Spleen (tissue), 13 donors: ENCODE measurements around the gene ATG14. TPM values are rescaled to one million over a fixed set of nuclear protein-coding genes. Genes with fewer than 3 reads are reported as not detected.
A peak's percentile ranks its signal among the peaks of the same experiment; 100 is the strongest.
"Not testable (repeated sequence)": the region's sequence is repeated elsewhere in the genome, so short reads cannot be mapped to it uniquely, and the experiment has no call there.

ENCODE experiments used
- DNase-seq: peaks from one replicate; pipeline ENCODE4 v3.0.0-alpha.2; 2020
- H3K27ac ChIP-seq, 8 donors: fragments of 200-600 bp; sonication (generic) in 7 of 8; 1 replicate in 4 of 8; 2 replicates in 4 of 8; pipeline versions ENCODE4 v1.5.0 to v1.8.0; 2016 to 2021; ENCODE audit warnings: inconsistent platforms in 4 of 8, mild to moderate bottlenecking in 4 of 8, moderate library complexity in 1 of 8
- H3K27me3 ChIP-seq, 7 donors: fragments of 200-600 bp; sonication (generic) in 6 of 7; replicated peaks in 1 of 7; 1 replicate in 4 of 7; 2 replicates in 3 of 7; pipeline versions ENCODE4 v1.5.0 to v1.8.0; 2016 to 2021; ENCODE audit warnings: inconsistent platforms in 3 of 7, mild to moderate bottlenecking in 1 of 7
- H3K36me3 ChIP-seq, 6 donors: fragments of 200-600 bp; sonication (generic) in 5 of 6; 1 replicate in 4 of 6; 2 replicates in 2 of 6; pipeline versions ENCODE4 v1.5.0 to v1.8.0; 2016 to 2021; ENCODE audit warnings: inconsistent platforms in 2 of 6
- H3K4me1 ChIP-seq, 6 donors: fragments of 200-600 bp; sonication (generic) in 5 of 6; 1 replicate in 3 of 6; 2 replicates in 3 of 6; pipeline versions ENCODE4 v1.5.0 to v1.8.0; 2016 to 2021; ENCODE audit warnings: inconsistent platforms in 3 of 6
- H3K4me3 ChIP-seq, 8 donors: fragments of 200-600 bp; sonication (generic) in 7 of 8; 1 replicate in 4 of 8; 2 replicates in 4 of 8; pipeline versions ENCODE4 v1.5.0 to v1.8.0; 2016 to 2021; ENCODE audit warnings: inconsistent platforms in 4 of 8, mild to moderate bottlenecking in 4 of 8, moderate library complexity in 2 of 8
- H3K9me3 ChIP-seq, 8 donors: fragments of 200-600 bp; sonication (generic) in 7 of 8; 1 replicate in 4 of 8; 2 replicates in 4 of 8; pipeline versions ENCODE4 v1.5.0 to v1.8.0; 2016 to 2021; ENCODE audit warnings: inconsistent platforms in 4 of 8
- CTCF ChIP-seq, 11 experiments: fragments of 200-600 bp in 7 of 11; fragments of 450-650 bp in 4 of 11; sonication (generic) in 4 of 11; IDR thresholded peaks in 8 of 11; conservative IDR thresholded peaks in 3 of 11; 1 replicate in 7 of 11; 2 replicates in 4 of 11; pipeline versions ENCODE4 v1.4.0 to v1.8.0; 2016 to 2021; ENCODE audit warnings: antibody characterized with exemption in 11 of 11, inconsistent platforms in 4 of 11, mild to moderate bottlenecking in 1 of 11
- POLR2A ChIP-seq, 3 donors: fragments of 450-650 bp; IDR thresholded peaks; one replicate each; pipeline ENCODE4 v1.5.1; 2017; ENCODE audit warnings: antibody characterized with exemption in 3 of 3, mild to moderate bottlenecking in 1 of 3
- POLR2AphosphoS5 ChIP-seq, 3 donors: sonication (generic); formaldehyde crosslinking; IDR thresholded peaks; one replicate each; pipeline ENCODE4 v1.5.1; 2017; ENCODE audit warnings: antibody characterized with exemption in 3 of 3
- WGBS, 5 donors: extraction: QIAGEN DNeasy Blood & Tissue Kit in 3 of 5; methylation state at CpG; one replicate each; pipeline versions ENCODE4 v1.1.5 to v1.1.7; 2013 to 2018; 5-methylcytosine and 5-hydroxymethylcytosine counted together
- intact Hi-C: fragments of 100-400 bp; cut with DNase I; formaldehyde crosslinking; loops from one replicate; pipeline ENCODE4 v1.15.0; 2023; ENCODE audit warnings: low total_unique reads
- long read RNA-seq, 2 donors: transcript quantifications; one replicate each; lab custom pipeline, GENCODE V29; 2026
- polyA plus RNA-seq, 3 donors: library from polyadenylated mRNA; stranded (reverse); fragments of 200-250 nt; gene quantifications; one replicate each; pipeline ENCODE4 v1.2.1, GENCODE V29; 2013
- total RNA-seq, 7 donors: library from RNA; depleted of rRNA in 3 of 7; stranded (reverse); fragments of >200 nt in 3 of 7; fragmentation: NEBNext Ultra II Directional in 4 of 7; extraction: Animal tissue kit (Norgen Biotek cat#: 25700) in 4 of 7; gene quantifications; one replicate each; pipeline versions ENCODE4 v1.1.0 to v1.2.1, GENCODE V29; 2016 to 2021
- donor health status: healthy with polysubstance abuse.
- donor health status: DM: no; HTN: no; CAD: no; lungs with moderate emphysema.
- donor health status: DM: no; HTN: no; CAD: no.
- donor health status: Bipolar disorder and iron deficiency.
- donor health status: healthy.
- donor health status: DM: no; HTN: no; CAD: no.
- donor health status: DM: yes; HTN: yes; CAD: no.

ATG14 gene
- total RNA-seq = 10 to 100 TPM; 10.7 to 14.8 (median 13.2) TPM
- polyA plus RNA-seq = 1 to 10 TPM; 5.4 to 10.0 (median 7.2) TPM
- long read RNA-seq, donor 1, full-length matches to known transcripts = 3 of 3 reads
- long read RNA-seq, donor 1, partial matches to known transcripts = 0 of 3 reads
- long read RNA-seq, donor 1, other reads (novel, unspliced or antisense) = 0 of 3 reads
- long read RNA-seq, donor 2, full-length matches to known transcripts = 2 of 2 reads
- long read RNA-seq, donor 2, partial matches to known transcripts = 0 of 2 reads
- long read RNA-seq, donor 2, other reads (novel, unspliced or antisense) = 0 of 2 reads

- Histone ChIP-seq H3K36me3 (peaks cover 0 to 21% (median 0%) of the 10 kb centered on the region in 6 donors), H3K27ac (peak within 1 kb of the TSS; percentile 15 to 87 (median 81)), H3K4me3 (peak within 1 kb of the TSS; percentile 83 to 100 (median 92)), H3K4me1 (peaks cover 14 to 49% (median 28%) of the 10 kb centered on the region in 6 donors), H3K27me3 (no peaks in the 10 kb centered on the region), H3K9me3 (no peaks in the 10 kb centered on the region)
- intact Hi-C loops = no loop called here
- WGBS, 5 donors = 3 to 5% (median 4%) methylated on average over 35 to 57 of the region's 57 CpGs
- TF ChIP-seq POLR2A (IDR thresholded peaks at IDR 0.05) (no peak), CTCF (IDR thresholded peaks at IDR 0.05 in 8 of 11, conservative IDR thresholded peaks at IDR 0.05 in 3 of 11) (peak in 1 of 11 experiments; percentile 5), POLR2AphosphoS5 (IDR thresholded peaks at IDR 0.05) (peak; percentile 84 to 87 (median 85))
- DNase-seq = peak; percentile 93
These were observed at the start of gene ATG14 for GRCh38 chr14:55411426-55412389. ATG14 (minus strand) TSS chr14:55411830; CDS start chr14:55411822, 8 bp downstream.

GRCh38 chr14:55458800-55459515, 47.3 kb upstream of the ATG14 start:
- Histone ChIP-seq H3K4me3 (no peak overlapping the region), H3K4me1 (peaks cover 0 to 13% (median 8%) of the 10 kb centered on the region in 6 donors), H3K9me3 (no peaks in the 10 kb centered on the region), H3K27ac (no peak overlapping the region), H3K27me3 (no peaks in the 10 kb centered on the region), H3K36me3 (no peaks in the 10 kb centered on the region)
- intact Hi-C loops = no loop called here
- no peak for TF ChIP-seq POLR2AphosphoS5 (IDR thresholded peaks at IDR 0.05)
- TF ChIP-seq POLR2A (IDR thresholded peaks at IDR 0.05) = no peak
- no peak for TF ChIP-seq CTCF (IDR thresholded peaks at IDR 0.05 in 8 of 11, conservative IDR thresholded peaks at IDR 0.05 in 3 of 11)
- 45 to 68% (median 55%) methylated on average over 9 of the region's 9 CpGs for WGBS, 5 donors
- DNase-seq = no peak

GRCh38 chr14:55457496-55457895, 45.9 kb upstream of the ATG14 start:
- TF ChIP-seq POLR2AphosphoS5 (IDR thresholded peaks at IDR 0.05) (no peak), CTCF (IDR thresholded peaks at IDR 0.05 in 8 of 11, conservative IDR thresholded peaks at IDR 0.05 in 3 of 11) (no peak), POLR2A (IDR thresholded peaks at IDR 0.05) (no peak)
- Histone ChIP-seq H3K9me3 (no peaks in the 10 kb centered on the region), H3K27ac (no peak overlapping the region), H3K4me3 (no peak overlapping the region), H3K27me3 (no peaks in the 10 kb centered on the region), H3K4me1 (peaks cover 0 to 19% (median 10%) of the 10 kb centered on the region in 6 donors), H3K36me3 (no peaks in the 10 kb centered on the region)
- intact Hi-C loops = no loop called here
- WGBS, 5 donors = 85 to 95% (median 92%) methylated on average over 6 of the region's 6 CpGs
- no peak for DNase-seq

GRCh38 chr14:55456411-55456810, 44.8 kb upstream of the ATG14 start:
- H3K36me3 ChIP-seq, H3K9me3 ChIP-seq, DNase-seq, H3K4me3 ChIP-seq, H3K27ac ChIP-seq, H3K27me3 ChIP-seq, intact Hi-C loops: not testable (repeated sequence)
- peaks cover 0 to 24% (median 14%) of the 10 kb centered on the region in 6 donors for H3K4me1 ChIP-seq
- WGBS, 5 donors = 88 to 100% (median 96%) methylated on average over 2 to 27 of the region's 34 CpGs
